ENCODE measurements around the gene MYOZ1.

DNA sequence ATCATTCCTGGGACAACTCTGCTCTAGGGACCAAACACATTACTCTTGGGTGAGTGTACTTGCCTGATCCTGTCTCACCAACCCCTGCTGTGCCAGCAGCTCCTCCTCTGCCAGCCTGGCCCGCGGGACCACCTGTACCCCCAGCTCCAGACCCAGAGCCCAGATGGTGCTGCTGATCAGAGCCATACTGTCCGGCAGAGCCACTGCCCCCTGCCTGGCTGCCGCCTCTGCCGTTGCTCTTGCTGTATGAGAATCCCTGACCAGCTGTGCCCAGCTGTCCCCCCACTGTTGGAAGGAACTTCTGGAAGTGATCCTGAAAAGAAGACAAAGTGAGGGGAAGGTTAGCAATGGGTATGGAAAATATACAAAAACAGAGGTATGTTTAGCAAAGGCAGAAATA, 6.9 kb downstream of the MYOZ1 start:
- TF ChIP-seq, protein P1, sequence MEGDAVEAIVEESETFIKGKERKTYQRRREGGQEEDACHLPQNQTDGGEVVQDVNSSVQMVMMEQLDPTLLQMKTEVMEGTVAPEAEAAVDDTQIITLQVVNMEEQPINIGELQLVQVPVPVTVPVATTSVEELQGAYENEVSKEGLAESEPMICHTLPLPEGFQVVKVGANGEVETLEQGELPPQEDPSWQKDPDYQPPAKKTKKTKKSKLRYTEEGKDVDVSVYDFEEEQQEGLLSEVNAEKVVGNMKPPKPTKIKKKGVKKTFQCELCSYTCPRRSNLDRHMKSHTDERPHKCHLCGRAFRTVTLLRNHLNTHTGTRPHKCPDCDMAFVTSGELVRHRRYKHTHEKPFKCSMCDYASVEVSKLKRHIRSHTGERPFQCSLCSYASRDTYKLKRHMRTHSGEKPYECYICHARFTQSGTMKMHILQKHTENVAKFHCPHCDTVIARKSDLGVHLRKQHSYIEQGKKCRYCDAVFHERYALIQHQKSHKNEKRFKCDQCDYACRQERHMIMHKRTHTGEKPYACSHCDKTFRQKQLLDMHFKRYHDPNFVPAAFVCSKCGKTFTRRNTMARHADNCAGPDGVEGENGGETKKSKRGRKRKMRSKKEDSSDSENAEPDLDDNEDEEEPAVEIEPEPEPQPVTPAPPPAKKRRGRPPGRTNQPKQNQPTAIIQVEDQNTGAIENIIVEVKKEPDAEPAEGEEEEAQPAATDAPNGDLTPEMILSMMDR (IDR thresholded peaks at IDR 0.05; ENCODE audit: extremely low read depth in 1 of 2, insufficient read depth in 1 of 2, low read depth in 1 of 2, low read length in 2 of 2), result no peak
- no peak for TF ChIP-seq POLR2A (IDR thresholded peaks at IDR 0.05; ENCODE audit: low read depth, low read length)

Data from endothelial cell of umbilical vein (primary cell).